IMR-90 (cell line): ENCODE measurements around the gene EFNB2. TPM values are rescaled to one million over a fixed set of nuclear protein-coding genes. Genes with fewer than 3 reads are reported as not detected.

ENCODE experiments used
- ATAC-seq: fragments of 200-7000 bp; cut with Tn5 transposase; 2 replicates; pipeline ENCODE4 v1.9.1; 2020; ENCODE audit warnings: low read depth, mild to moderate bottlenecking, moderate library complexity
- BruUV-seq: library from RNA; stranded (reverse); fragments of 400-500 nt; replicated peaks from 2 replicates; lab custom pipeline; 2021; lab: Mats Ljungman, UMichigan
- CTCF ChIA-PET: fragments of 300-600 bp; formaldehyde crosslinking; extraction: SDS; loops from one replicate; lab custom pipeline; 2021; ENCODE audit warnings: antibody characterized with exemption; lab: Yijun Ruan, JAX
- POLR2A ChIA-PET: fragments of 300-600 bp; sonication (Branson Sonifier 250); formaldehyde crosslinking; loops from one replicate; lab custom pipeline; 2022; ENCODE audit warnings: antibody characterized with exemption; ENCODE audit not compliant: unreplicated experiment; lab: Charles Lee
- DNase-seq: peaks from one replicate; pipeline ENCODE4 v3.0.0; 2013
- H2AFZ ChIP-seq: replicated peaks from 2 replicates; pipeline ENCODE3; 2013; ENCODE audit warnings: low read length, mild to moderate bottlenecking; ENCODE audit not compliant: poor library complexity
- H2AK5ac ChIP-seq: 2 replicates; pipeline ENCODE4 v1.6.1; 2013; ENCODE audit warnings: low read depth, low read length, inconsistent platforms
- H2AK9ac ChIP-seq: replicated peaks from 2 replicates; pipeline ENCODE3; 2013; ENCODE audit warnings: mild to moderate bottlenecking, low read depth, low read length, moderate library complexity; ENCODE audit not compliant: poor library complexity
- H2BK120ac ChIP-seq: 2 replicates; pipeline ENCODE4 v1.6.1; 2013; ENCODE audit warnings: low read depth, low read length, inconsistent platforms
- H2BK15ac ChIP-seq: 3 replicates; pipeline ENCODE4 v1.6.1; 2013; ENCODE audit warnings: low read depth, low read length, inconsistent platforms
- H2BK20ac ChIP-seq: 2 replicates; pipeline ENCODE4 v1.6.1; 2013; ENCODE audit warnings: low read depth, mild to moderate bottlenecking, inconsistent platforms, low read length, moderate library complexity
- H2BK5ac ChIP-seq: 2 replicates; pipeline ENCODE4 v1.6.1; 2013; ENCODE audit warnings: mild to moderate bottlenecking, low read depth, low read length, inconsistent platforms; ENCODE audit not compliant: poor library complexity, severe bottlenecking
- H3K14ac ChIP-seq: replicated peaks from 2 replicates; pipeline ENCODE4 v1.6.1; 2013; ENCODE audit warnings: low read depth, low read length, inconsistent platforms
- H3K18ac ChIP-seq: 2 replicates; pipeline ENCODE4 v1.6.1; 2013; ENCODE audit warnings: low read depth, low read length, control low read depth
- H3K23ac ChIP-seq: 2 replicates; pipeline ENCODE4 v1.6.1; 2013; ENCODE audit warnings: low read depth, low read length, inconsistent platforms
- H3K27ac ChIP-seq: 2 replicates; pipeline ENCODE4 v1.5.1; 2013; ENCODE audit warnings: mild to moderate bottlenecking, control low read depth, low read length; ENCODE audit not compliant: insufficient read depth
- H3K27me3 ChIP-seq: 2 replicates; pipeline ENCODE4 v1.6.1; 2013; ENCODE audit warnings: low read length; ENCODE audit not compliant: control insufficient read depth, insufficient read depth
- H3K36me3 ChIP-seq: 2 replicates; pipeline ENCODE4 v1.6.1; 2013; ENCODE audit warnings: low read length, mixed read lengths; ENCODE audit not compliant: control insufficient read depth, insufficient read depth
- H3K4ac ChIP-seq: 2 replicates; pipeline ENCODE4 v1.6.1; 2013; ENCODE audit warnings: low read depth, low read length, inconsistent platforms
- H3K4me1 ChIP-seq: 2 replicates; pipeline ENCODE4 v1.6.1; 2013; ENCODE audit warnings: low read length, mixed read lengths; ENCODE audit not compliant: control insufficient read depth, insufficient read depth
- H3K4me2 ChIP-seq: 2 replicates; pipeline ENCODE4 v1.6.1; 2013; ENCODE audit warnings: low read depth, mild to moderate bottlenecking, control low read depth, low read length, moderate library complexity
- H3K4me3 ChIP-seq: 2 replicates; pipeline ENCODE4 v1.5.1; 2013; ENCODE audit warnings: low read depth, mild to moderate bottlenecking, control low read depth, low read length, moderate library complexity; ENCODE audit not compliant: insufficient read depth
- H3K56ac ChIP-seq: 2 replicates; pipeline ENCODE4 v1.6.1; 2013; ENCODE audit warnings: low read length, inconsistent platforms; ENCODE audit not compliant: insufficient read depth; ENCODE audit errors: extremely low read depth
- H3K79me1 ChIP-seq, 2 experiments: 2 replicates each; pipeline ENCODE4 v1.6.1; 2013; ENCODE audit warnings: low read length in 2 of 2, inconsistent platforms in 1 of 2, low read depth in 1 of 2
- H3K9ac ChIP-seq: 2 replicates; pipeline ENCODE4 v1.6.1; 2013; ENCODE audit warnings: low read depth, low read length, control low read depth
- H3K9me1 ChIP-seq: 2 replicates; pipeline ENCODE4 v1.6.1; 2013; ENCODE audit warnings: low read length, inconsistent platforms; ENCODE audit not compliant: insufficient read depth
- H3K9me3 ChIP-seq: 2 replicates; pipeline ENCODE4 v1.6.1; 2013; ENCODE audit warnings: low read length; ENCODE audit not compliant: control insufficient read depth, insufficient read depth
- H4K20me1 ChIP-seq: 2 replicates; pipeline ENCODE4 v1.6.1; 2013; ENCODE audit warnings: low read length, inconsistent platforms; ENCODE audit not compliant: insufficient read depth
- H4K5ac ChIP-seq: 2 replicates; pipeline ENCODE4 v1.6.1; 2013; ENCODE audit warnings: mild to moderate bottlenecking, low read depth, low read length, control low read depth
- H4K8ac ChIP-seq, 2 experiments: 2 replicates each; pipeline ENCODE4 v1.6.1; 2013; ENCODE audit warnings: low read depth in 2 of 2, low read length in 2 of 2, control low read depth in 1 of 2, inconsistent platforms in 1 of 2
- H4K91ac ChIP-seq: 2 replicates; pipeline ENCODE4 v1.6.1; 2013; ENCODE audit warnings: low read depth, low read length, inconsistent platforms; ENCODE audit not compliant: insufficient read depth
- MXI1 ChIP-seq: IDR thresholded peaks from 2 replicates; pipeline ENCODE4 v1.6.1; 2012; ENCODE audit warnings: low read depth, mild to moderate bottlenecking, low read length, moderate library complexity, borderline replicate concordance
- WGBS, 2 experiments: methylation state at CpG; one replicate each; pipeline versions ENCODE4 v1.1.5 to v1.1.7; 2013; ENCODE audit warnings: missing lambda C conversion rate in 2 of 2; ENCODE audit not compliant: insufficient read length in 1 of 2; ENCODE audit errors: extremely low coverage in 2 of 2; 5-methylcytosine and 5-hydroxymethylcytosine counted together
- dilution Hi-C: fragments of 300-500 bp; cut with HindIII; formaldehyde crosslinking; loops from one replicate; pipeline ENCODE4 v1.14.3; 2018; ENCODE audit warnings: low sequenced_read_pairs; ENCODE audit not compliant: unreplicated experiment
- in situ Hi-C: fragments of 300-500 bp; cut with MboI; formaldehyde crosslinking; loops from 3 replicates; pipeline ENCODE4 v1.14.3; 2019; ENCODE audit warnings: low sequenced_read_pairs, inconsistent platforms, mixed read lengths
- intact Hi-C: fragments of 100-400 bp; cut with micrococcal nuclease; formaldehyde crosslinking; loops from 2 replicates; pipeline ENCODE4 v1.10.0; 2022
- polyA plus RNA-seq, 3 experiments: library from polyadenylated mRNA; depleted of rRNA; stranded (reverse); fragments of >200 nt; gene quantifications; 2 replicates each; pipeline ENCODE4 v1.2.3, GENCODE V29; 2012; ENCODE audit warnings: low replicate concordance in 1 of 3
- total RNA-seq: library from RNA; depleted of rRNA; stranded (reverse); fragments of >200 nt; gene quantifications from 2 replicates; pipeline ENCODE4 v1.2.3, GENCODE V29; 2012
- TF ChIP-seq, protein P1 (sequence below): fragments of 150-350 bp; IDR thresholded peaks from 2 replicates; pipeline ENCODE4 v1.6.1; 2016; ENCODE audit warnings: low read depth, mild to moderate bottlenecking, low read length, moderate library complexity, borderline replicate concordance
- TF ChIP-seq, protein P2 (sequence below): fragments of 150-350 bp; IDR thresholded peaks from 2 replicates; pipeline ENCODE4 v1.6.1; 2017; ENCODE audit warnings: mild to moderate bottlenecking, antibody characterized with exemption, low read length, low read depth

Gene EFNB2
- total and polyA plus RNA-seq, 2 of the 4 experiments (the other 2 are of a cell fraction): 5.4 to 6.0 TPM

DNA sequence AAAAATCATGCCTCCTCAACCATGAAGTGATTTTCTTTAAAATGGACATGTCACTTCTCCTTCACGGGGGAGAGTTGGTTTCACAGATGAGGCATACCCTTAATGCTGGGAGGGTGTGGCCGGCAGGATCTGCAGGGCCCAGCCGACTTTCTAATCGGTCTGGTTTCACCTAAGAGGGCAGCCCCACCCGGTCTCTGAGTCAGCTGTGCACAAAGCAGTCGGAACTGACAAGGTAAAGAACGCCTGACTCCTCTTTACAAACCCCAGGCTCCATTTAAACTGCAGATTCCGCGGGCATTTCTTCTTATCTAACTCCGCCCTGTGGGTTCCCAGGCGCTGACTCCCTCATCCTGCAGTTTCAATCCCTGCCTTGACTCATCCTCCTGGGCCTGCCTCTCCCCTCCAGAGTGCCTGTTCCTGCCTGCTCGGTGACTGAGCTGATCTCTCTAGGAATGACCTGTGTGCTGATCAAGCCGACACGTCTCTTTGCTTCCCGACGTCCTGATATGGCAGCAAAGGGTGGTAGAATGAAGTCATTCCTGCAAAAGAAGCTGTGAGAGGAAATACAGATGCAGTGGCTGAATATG, 63.4 kb downstream of the EFNB2 start (continued):
- TF ChIP-seq, protein P1, sequence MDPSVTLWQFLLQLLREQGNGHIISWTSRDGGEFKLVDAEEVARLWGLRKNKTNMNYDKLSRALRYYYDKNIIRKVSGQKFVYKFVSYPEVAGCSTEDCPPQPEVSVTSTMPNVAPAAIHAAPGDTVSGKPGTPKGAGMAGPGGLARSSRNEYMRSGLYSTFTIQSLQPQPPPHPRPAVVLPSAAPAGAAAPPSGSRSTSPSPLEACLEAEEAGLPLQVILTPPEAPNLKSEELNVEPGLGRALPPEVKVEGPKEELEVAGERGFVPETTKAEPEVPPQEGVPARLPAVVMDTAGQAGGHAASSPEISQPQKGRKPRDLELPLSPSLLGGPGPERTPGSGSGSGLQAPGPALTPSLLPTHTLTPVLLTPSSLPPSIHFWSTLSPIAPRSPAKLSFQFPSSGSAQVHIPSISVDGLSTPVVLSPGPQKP: no peak

GRCh38 chr13:106470576-106470975, 64.9 kb downstream of the EFNB2 start:
- in situ Hi-C loops: no loop called here
- Histone ChIP-seq H3K4me1 (no peaks in the 10 kb centered on the region), H2AFZ (peak overlapping the region; percentile 35), H3K27me3 (no peaks in the 10 kb centered on the region), H3K14ac (no peak overlapping the region), H4K8ac (no peak overlapping the region), H2AK5ac (no peak overlapping the region), H3K9me1 (no peaks in the 10 kb centered on the region), H3K9me3 (no peaks in the 10 kb centered on the region), H2BK15ac (no peak overlapping the region), H3K79me1 (no peaks in the 10 kb centered on the region), H3K36me3 (no peaks in the 10 kb centered on the region), H4K91ac (no peak overlapping the region), H2BK120ac (no peak overlapping the region; the same call in 1 of the 2 replicates), H3K23ac (no peak overlapping the region), H3K27ac (no peak overlapping the region), H4K5ac (no peak overlapping the region), H3K4me2 (no peak overlapping the region), H3K18ac (no peak overlapping the region), H2AK9ac (no peak overlapping the region), H2BK20ac (no peak overlapping the region; the same call in 1 of the 2 replicates), H3K4me3 (no peak overlapping the region), H3K4ac (no peak overlapping the region), H4K20me1 (no peaks in the 10 kb centered on the region), H3K56ac (no peak overlapping the region), H3K9ac (no peak overlapping the region), H2BK5ac (no peak overlapping the region)
- ChIA-PET POLR2A (no interaction called here), CTCF (interaction anchor here (0.7 to 0.9 kb wide), 2 partner anchors 10 to 316 kb away, joined by 3 to 8 read pairs; no protein-coding TSS in a partner anchor)
- intact Hi-C loops: no loop called here
- 100% methylated on average over 3 of the region's 7 CpGs; no CpG with 5 or more reads in 1 of the 2 experiments for WGBS, 2 experiments
- BruUV-seq: no TSS peak
- TF ChIP-seq MXI1: no peak
- TF ChIP-seq, protein P2, sequence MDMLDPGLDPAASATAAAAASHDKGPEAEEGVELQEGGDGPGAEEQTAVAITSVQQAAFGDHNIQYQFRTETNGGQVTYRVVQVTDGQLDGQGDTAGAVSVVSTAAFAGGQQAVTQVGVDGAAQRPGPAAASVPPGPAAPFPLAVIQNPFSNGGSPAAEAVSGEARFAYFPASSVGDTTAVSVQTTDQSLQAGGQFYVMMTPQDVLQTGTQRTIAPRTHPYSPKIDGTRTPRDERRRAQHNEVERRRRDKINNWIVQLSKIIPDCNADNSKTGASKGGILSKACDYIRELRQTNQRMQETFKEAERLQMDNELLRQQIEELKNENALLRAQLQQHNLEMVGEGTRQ: no peak
- dilution Hi-C loops: no loop called here
- ATAC-seq: no peak
- DNase-seq: no peak
